HG03196 (cell line): Measurements from ENCODE around the gene PEF1.

Experiments used
- ATAC-seq: cut with Tn5 transposase; IDR thresholded peaks from one replicate; pipeline ENCODE4 v1.9.1; 2021; ENCODE audit not compliant: unreplicated experiment

The PEF1 gene

GRCh38 chr1:31633117-31633516 lies 11.6 kb downstream of the PEF1 start:
- ATAC-seq: no peak

GRCh38 chr1:31632649-31633048 lies 12.0 kb downstream of the PEF1 start:
- ATAC-seq: no peak

GRCh38 chr1:31628931-31629556 lies 15.6 kb downstream of the PEF1 start:
- ATAC-seq: no peak

- no peak for ATAC-seq
Measured at GRCh38 chr1:31627930-31628559, 16.6 kb downstream of the PEF1 start.

- no peak for ATAC-seq
Measured at GRCh38 chr1:31627301-31627929, 17.3 kb downstream of the PEF1 start.

GRCh38 chr1:31626223-31627207 lies 18.2 kb downstream of the PEF1 start:
- no peak for ATAC-seq

GRCh38 chr1:31625561-31626222 lies 19.0 kb downstream of the PEF1 start:
- no peak for ATAC-seq

GRCh38 chr1:31624731-31625514 lies 19.8 kb downstream of the PEF1 start:
- ATAC-seq: no peak

GRCh38 chr1:31624309-31624708 lies 20.4 kb downstream of the PEF1 start:
- no peak for ATAC-seq

GRCh38 chr1:31623365-31623764 lies 21.3 kb downstream of the PEF1 start:
- no peak for ATAC-seq

GRCh38 chr1:31621847-31622730 lies 22.6 kb downstream of the PEF1 start:
- ATAC-seq: no peak

GRCh38 chr1:31621498-31621820 lies 23.2 kb downstream of the PEF1 start:
- no peak for ATAC-seq

- no peak for ATAC-seq
Measured at GRCh38 chr1:31620631-31621497, 23.8 kb downstream of the PEF1 start.

GRCh38 chr1:31618916-31619846 lies 25.5 kb downstream of the PEF1 start:
- ATAC-seq: no peak

- no peak for ATAC-seq
Measured at GRCh38 chr1:31617916-31618746, 26.5 kb downstream of the PEF1 start.

- ATAC-seq: no peak
Measured at GRCh38 chr1:31617218-31617915, 27.3 kb downstream of the PEF1 start, which contains the start of gene HCRTR1. HCRTR1 (plus strand) TSS chr1:31617689; CDS start chr1:31619193, 1,504 bp downstream.
